ENCODE data around the gene DHX32.

GRCh38 chr10:125820701-125821100 lies 60.4 kb downstream of the DHX32 start:
- TF ChIP-seq, protein P1, sequence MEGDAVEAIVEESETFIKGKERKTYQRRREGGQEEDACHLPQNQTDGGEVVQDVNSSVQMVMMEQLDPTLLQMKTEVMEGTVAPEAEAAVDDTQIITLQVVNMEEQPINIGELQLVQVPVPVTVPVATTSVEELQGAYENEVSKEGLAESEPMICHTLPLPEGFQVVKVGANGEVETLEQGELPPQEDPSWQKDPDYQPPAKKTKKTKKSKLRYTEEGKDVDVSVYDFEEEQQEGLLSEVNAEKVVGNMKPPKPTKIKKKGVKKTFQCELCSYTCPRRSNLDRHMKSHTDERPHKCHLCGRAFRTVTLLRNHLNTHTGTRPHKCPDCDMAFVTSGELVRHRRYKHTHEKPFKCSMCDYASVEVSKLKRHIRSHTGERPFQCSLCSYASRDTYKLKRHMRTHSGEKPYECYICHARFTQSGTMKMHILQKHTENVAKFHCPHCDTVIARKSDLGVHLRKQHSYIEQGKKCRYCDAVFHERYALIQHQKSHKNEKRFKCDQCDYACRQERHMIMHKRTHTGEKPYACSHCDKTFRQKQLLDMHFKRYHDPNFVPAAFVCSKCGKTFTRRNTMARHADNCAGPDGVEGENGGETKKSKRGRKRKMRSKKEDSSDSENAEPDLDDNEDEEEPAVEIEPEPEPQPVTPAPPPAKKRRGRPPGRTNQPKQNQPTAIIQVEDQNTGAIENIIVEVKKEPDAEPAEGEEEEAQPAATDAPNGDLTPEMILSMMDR (IDR thresholded peaks at IDR 0.05): no peak
- TF ChIP-seq POLR2A (IDR thresholded peaks at IDR 0.05) (no peak), EP300 (IDR thresholded peaks at IDR 0.05; ENCODE audit: low read depth) (no peak), POLR2AphosphoS5 (IDR thresholded peaks at IDR 0.05) (no peak)

Data from transverse colon (tissue), 4 donors.